Subcutaneous abdominal adipose tissue (tissue), 5 donors: ENCODE data around the gene FCRL6.

Source experiments
- H3K27ac ChIP-seq: one replicate; pipeline ENCODE4 v1.7.0; 2013; ENCODE audit warnings: low read depth, mild to moderate bottlenecking, inconsistent platforms, low read length, moderate library complexity
- H3K27me3 ChIP-seq, 5 donors: one replicate each; pipeline ENCODE4 v1.7.0; 2013; ENCODE audit warnings: low read length in 5 of 5, inconsistent platforms in 1 of 5; ENCODE audit not compliant: control insufficient read depth in 5 of 5, insufficient read depth in 4 of 5
- H3K36me3 ChIP-seq, 5 donors: one replicate each; pipeline ENCODE4 v1.7.0; 2013; ENCODE audit warnings: low read length in 5 of 5; ENCODE audit not compliant: control insufficient read depth in 5 of 5, insufficient read depth in 5 of 5
- H3K4me1 ChIP-seq, 5 donors: one replicate each; pipeline ENCODE4 v1.7.0; 2013; ENCODE audit warnings: low read length in 5 of 5, mild to moderate bottlenecking in 3 of 5, moderate library complexity in 1 of 5; ENCODE audit not compliant: control insufficient read depth in 5 of 5, insufficient read depth in 5 of 5
- H3K4me3 ChIP-seq, 5 donors: one replicate each; pipeline ENCODE4 v1.7.0; 2013; ENCODE audit warnings: low read length in 5 of 5, low read depth in 1 of 5
- H3K9ac ChIP-seq, 5 donors: one replicate each; pipeline ENCODE4 v1.7.0; 2013; ENCODE audit warnings: low read length in 5 of 5, mild to moderate bottlenecking in 4 of 5, moderate library complexity in 3 of 5
- H3K9me3 ChIP-seq, 5 donors: one replicate each; pipeline ENCODE4 v1.7.0; 2013; ENCODE audit warnings: low read length in 5 of 5; ENCODE audit not compliant: control insufficient read depth in 5 of 5
- donor health status: healthy.
- donor health status: healthy.
- donor health status: healthy.
- donor health status: healthy.
- donor health status: healthy.

The FCRL6 gene

GRCh38 chr1:159802111-159802510 is at the start of gene FCRL6:
TSS of gene FCRL6 (plus strand) at chr1:159802360. CDS start at chr1:159802425, 65 bp downstream.
- Histone ChIP-seq H3K36me3 (no peaks in the 10 kb centered on the region), H3K9me3 (no peaks in the 10 kb centered on the region), H3K4me1 (peaks cover 0 to 6% (median 0%) of the 10 kb centered on the region in 5 donors), H3K4me3 (no peak within 1 kb of the TSS), H3K27me3 (peaks cover 0 to 4% (median 0%) of the 10 kb centered on the region in 5 donors), H3K9ac (no peak within 1 kb of the TSS), H3K27ac (no peak within 1 kb of the TSS)

GRCh38 chr1:159753386-159753785 is 48.8 kb upstream of the FCRL6 start:
- H3K9me3 ChIP-seq, result no peaks in the 10 kb centered on the region
- no peak overlapping the region for H3K9ac ChIP-seq
- no peaks in the 10 kb centered on the region for H3K36me3 ChIP-seq
- no peaks in the 10 kb centered on the region for H3K27me3 ChIP-seq
- H3K27ac ChIP-seq, result no peak overlapping the region
- H3K4me3 ChIP-seq, result no peak overlapping the region
- peaks cover 3 to 37% (median 25%) of the 10 kb centered on the region in 5 donors for H3K4me1 ChIP-seq

GRCh38 chr1:159755451-159756007 is 46.6 kb upstream of the FCRL6 start:
- no peaks in the 10 kb centered on the region for H3K36me3 ChIP-seq
- H3K4me3 ChIP-seq, result no peak overlapping the region
- no peaks in the 10 kb centered on the region for H3K27me3 ChIP-seq
- peaks cover 3 to 37% (median 25%) of the 10 kb centered on the region in 5 donors for H3K4me1 ChIP-seq
- no peaks in the 10 kb centered on the region for H3K9me3 ChIP-seq
- no peak overlapping the region for H3K9ac ChIP-seq
- H3K27ac ChIP-seq, result no peak overlapping the region

GRCh38 chr1:159756397-159756796 is 45.8 kb upstream of the FCRL6 start:
- H3K27ac ChIP-seq, result peak overlapping the region; percentile 42
- no peaks in the 10 kb centered on the region for H3K27me3 ChIP-seq
- no peak overlapping the region for H3K4me3 ChIP-seq
- no peak overlapping the region for H3K9ac ChIP-seq
- no peaks in the 10 kb centered on the region for H3K36me3 ChIP-seq
- H3K4me1 ChIP-seq, result peaks cover 3 to 34% (median 25%) of the 10 kb centered on the region in 5 donors
- H3K9me3 ChIP-seq, result no peaks in the 10 kb centered on the region

- Histone ChIP-seq H3K4me1 (peaks cover 0 to 7% (median 0%) of the 10 kb centered on the region in 5 donors), H3K4me3 (no peak overlapping the region)
Measured at GRCh38 chr1:159763686-159764085, 38.5 kb upstream of the FCRL6 start.

GRCh38 chr1:159765806-159766205 is 36.4 kb upstream of the FCRL6 start:
- H3K9me3 ChIP-seq, result no peaks in the 10 kb centered on the region
- no peak overlapping the region for H3K27ac ChIP-seq
- no peaks in the 10 kb centered on the region for H3K27me3 ChIP-seq
- H3K4me1 ChIP-seq, result peaks cover 0 to 7% (median 0%) of the 10 kb centered on the region in 5 donors
- no peak overlapping the region for H3K9ac ChIP-seq
- no peaks in the 10 kb centered on the region for H3K36me3 ChIP-seq
- H3K4me3 ChIP-seq, result no peak overlapping the region

More at GRCh38 chr1:159763686-159764085, 38.5 kb upstream of the FCRL6 start:
- Histone ChIP-seq H3K9ac (no peak overlapping the region), H3K27me3 (no peaks in the 10 kb centered on the region), H3K27ac (no peak overlapping the region), H3K36me3 (no peaks in the 10 kb centered on the region), H3K9me3 (no peaks in the 10 kb centered on the region)

- no peaks in the 10 kb centered on the region for H3K9me3 ChIP-seq
- no peak overlapping the region for H3K4me3 ChIP-seq
Measured at GRCh38 chr1:159771127-159771895, 30.8 kb upstream of the FCRL6 start.

GRCh38 chr1:159774465-159774864 is 27.7 kb upstream of the FCRL6 start:
- Histone ChIP-seq H3K36me3 (no peaks in the 10 kb centered on the region), H3K27me3 (peaks cover 0 to 2% (median 0%) of the 10 kb centered on the region in 5 donors), H3K9ac (no peak overlapping the region), H3K27ac (no peak overlapping the region), H3K4me3 (no peak overlapping the region), H3K9me3 (peaks cover 0 to 4% (median 0%) of the 10 kb centered on the region in 5 donors), H3K4me1 (peaks cover 0 to 26% (median 3%) of the 10 kb centered on the region in 5 donors)

More at GRCh38 chr1:159771127-159771895, 30.8 kb upstream of the FCRL6 start:
- Histone ChIP-seq H3K9ac (no peak overlapping the region), H3K36me3 (no peaks in the 10 kb centered on the region), H3K27ac (no peak overlapping the region), H3K4me1 (peaks cover 0 to 22% (median 3%) of the 10 kb centered on the region in 5 donors), H3K27me3 (peaks cover 0 to 2% (median 0%) of the 10 kb centered on the region in 5 donors)

GRCh38 chr1:159775716-159776115 is 26.4 kb upstream of the FCRL6 start:
- Histone ChIP-seq H3K4me3 (no peak overlapping the region), H3K36me3 (no peaks in the 10 kb centered on the region), H3K4me1 (peaks cover 2 to 33% (median 4%) of the 10 kb centered on the region in 5 donors), H3K27me3 (peaks cover 0 to 2% (median 0%) of the 10 kb centered on the region in 5 donors), H3K9ac (no peak overlapping the region), H3K27ac (no peak overlapping the region), H3K9me3 (peaks cover 0 to 4% (median 0%) of the 10 kb centered on the region in 5 donors)

- no peaks in the 10 kb centered on the region for H3K27me3 ChIP-seq
- H3K36me3 ChIP-seq, result peaks cover 0 to 5% (median 0%) of the 10 kb centered on the region in 5 donors
- H3K9me3 ChIP-seq, result peaks cover 0 to 4% (median 0%) of the 10 kb centered on the region in 5 donors
- H3K4me3 ChIP-seq, result no peak overlapping the region
- no peak overlapping the region for H3K27ac ChIP-seq
- H3K4me1 ChIP-seq, result peaks cover 2 to 41% (median 13%) of the 10 kb centered on the region in 5 donors
- H3K9ac ChIP-seq, result no peak overlapping the region
Measured at GRCh38 chr1:159778266-159778665, 23.9 kb upstream of the FCRL6 start.
